ENCODE results near the gene TMEM163.

DNA sequence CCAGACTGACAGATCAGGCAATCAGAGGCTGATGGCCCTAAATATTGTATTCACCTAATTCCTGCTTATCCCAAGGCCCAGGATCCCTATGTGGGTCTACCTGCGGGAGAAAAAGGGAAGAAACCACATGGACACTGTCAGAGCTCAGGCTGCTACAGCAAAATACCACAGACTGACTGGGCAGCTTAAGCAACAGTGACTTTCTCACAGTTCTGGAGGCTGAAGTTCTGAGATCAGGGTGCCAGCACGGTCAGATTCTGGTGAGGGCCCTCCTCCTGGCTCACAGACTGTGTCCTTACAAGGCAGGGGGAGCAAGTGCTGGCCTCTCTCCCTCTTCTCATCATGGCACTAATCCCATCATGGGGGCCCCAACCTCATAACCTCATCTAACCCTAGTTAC is 181.7 kb downstream of the TMEM163 start:
- TF ChIP-seq, protein P1, sequence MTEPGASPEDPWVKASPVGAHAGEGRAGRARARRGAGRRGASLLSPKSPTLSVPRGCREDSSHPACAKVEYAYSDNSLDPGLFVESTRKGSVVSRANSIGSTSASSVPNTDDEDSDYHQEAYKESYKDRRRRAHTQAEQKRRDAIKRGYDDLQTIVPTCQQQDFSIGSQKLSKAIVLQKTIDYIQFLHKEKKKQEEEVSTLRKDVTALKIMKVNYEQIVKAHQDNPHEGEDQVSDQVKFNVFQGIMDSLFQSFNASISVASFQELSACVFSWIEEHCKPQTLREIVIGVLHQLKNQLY (CRISPR knock-in tag; IDR thresholded peaks at IDR 0.05), result no peak
- TF ChIP-seq CREB1 (CRISPR knock-in tag; IDR thresholded peaks at IDR 0.05), result no peak
- TF ChIP-seq, protein P2, sequence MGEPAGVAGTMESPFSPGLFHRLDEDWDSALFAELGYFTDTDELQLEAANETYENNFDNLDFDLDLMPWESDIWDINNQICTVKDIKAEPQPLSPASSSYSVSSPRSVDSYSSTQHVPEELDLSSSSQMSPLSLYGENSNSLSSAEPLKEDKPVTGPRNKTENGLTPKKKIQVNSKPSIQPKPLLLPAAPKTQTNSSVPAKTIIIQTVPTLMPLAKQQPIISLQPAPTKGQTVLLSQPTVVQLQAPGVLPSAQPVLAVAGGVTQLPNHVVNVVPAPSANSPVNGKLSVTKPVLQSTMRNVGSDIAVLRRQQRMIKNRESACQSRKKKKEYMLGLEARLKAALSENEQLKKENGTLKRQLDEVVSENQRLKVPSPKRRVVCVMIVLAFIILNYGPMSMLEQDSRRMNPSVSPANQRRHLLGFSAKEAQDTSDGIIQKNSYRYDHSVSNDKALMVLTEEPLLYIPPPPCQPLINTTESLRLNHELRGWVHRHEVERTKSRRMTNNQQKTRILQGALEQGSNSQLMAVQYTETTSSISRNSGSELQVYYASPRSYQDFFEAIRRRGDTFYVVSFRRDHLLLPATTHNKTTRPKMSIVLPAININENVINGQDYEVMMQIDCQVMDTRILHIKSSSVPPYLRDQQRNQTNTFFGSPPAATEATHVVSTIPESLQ (CRISPR knock-in tag; IDR thresholded peaks at IDR 0.05), result no peak

All from WTC11 (cell line).